NCI-H128 (cell line): ENCODE data around the gene GABRA5.
A peak's percentile ranks its signal among the peaks of the same experiment; 100 is the strongest.
"Not testable (repeated sequence)": the region's sequence is repeated elsewhere in the genome, so short reads cannot be mapped to it uniquely, and the experiment has no call there.

Source experiments
- DNase-seq: peaks from one replicate; lab custom pipeline; 2025; ENCODE audit not compliant: unreplicated experiment; lab: John Stamatoyannopoulos, UW

The GABRA5 gene

DNA sequence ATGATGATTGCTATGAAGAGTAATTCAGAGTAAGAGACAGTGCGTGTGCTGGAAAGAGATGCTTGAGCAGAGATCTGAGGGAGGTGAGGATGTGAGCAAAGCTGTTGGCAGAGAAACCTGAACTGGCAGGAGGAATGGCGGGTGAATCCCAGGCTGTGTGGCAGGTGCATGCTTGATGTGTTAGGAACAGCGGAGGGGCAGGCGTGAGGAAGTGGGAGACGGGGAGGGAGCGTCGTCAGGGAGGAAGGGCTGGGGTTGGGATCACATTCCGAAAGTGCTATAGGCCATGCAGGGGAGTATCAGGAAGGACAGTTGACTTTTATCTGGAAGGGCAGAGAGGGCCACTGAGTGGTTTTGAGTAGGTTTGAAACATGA lies 8.6 kb downstream of the GABRA5 start:
- no peak for DNase-seq

DNA sequence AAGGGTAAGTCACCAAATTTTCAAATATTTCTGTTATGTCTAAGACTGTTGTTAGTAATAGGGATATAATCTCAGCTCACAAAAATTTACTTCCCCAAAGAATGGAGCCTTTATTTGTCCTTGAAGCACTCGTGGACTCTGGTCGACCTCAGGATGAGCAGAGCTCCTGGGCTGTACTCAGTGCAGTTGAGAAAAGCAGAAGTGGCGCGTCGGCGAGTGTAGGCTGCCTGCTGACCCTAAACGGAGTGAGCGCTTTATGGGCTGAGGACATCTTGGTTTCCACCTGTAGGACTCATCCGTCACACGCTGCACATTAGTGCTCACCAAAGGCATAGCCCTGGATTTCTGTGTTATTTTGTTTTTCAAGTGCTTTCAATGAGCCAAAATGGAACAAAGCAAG lies 11.0 kb downstream of the GABRA5 start:
- DNase-seq = no peak

DNA sequence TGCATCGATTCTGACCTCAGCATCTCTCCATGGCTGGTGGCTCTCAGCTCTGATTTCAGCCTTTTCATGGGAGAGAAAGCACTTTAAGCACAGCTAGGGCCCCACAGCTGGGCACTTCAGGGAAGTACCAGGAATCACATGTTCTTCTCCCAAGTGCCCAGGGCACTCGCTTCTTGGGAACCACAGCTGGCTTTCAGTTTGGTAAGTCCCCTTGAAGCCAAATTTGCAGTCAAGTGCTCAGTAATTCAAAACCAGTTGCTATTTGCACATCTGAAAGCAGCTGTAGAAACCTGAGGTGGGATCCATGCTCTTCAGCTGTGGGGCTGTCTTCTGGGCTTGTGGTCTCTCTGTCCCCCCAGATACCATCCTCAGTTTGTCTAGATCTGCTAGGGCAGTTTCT lies 12.8 kb downstream of the GABRA5 start:
- no peak for DNase-seq

DNA sequence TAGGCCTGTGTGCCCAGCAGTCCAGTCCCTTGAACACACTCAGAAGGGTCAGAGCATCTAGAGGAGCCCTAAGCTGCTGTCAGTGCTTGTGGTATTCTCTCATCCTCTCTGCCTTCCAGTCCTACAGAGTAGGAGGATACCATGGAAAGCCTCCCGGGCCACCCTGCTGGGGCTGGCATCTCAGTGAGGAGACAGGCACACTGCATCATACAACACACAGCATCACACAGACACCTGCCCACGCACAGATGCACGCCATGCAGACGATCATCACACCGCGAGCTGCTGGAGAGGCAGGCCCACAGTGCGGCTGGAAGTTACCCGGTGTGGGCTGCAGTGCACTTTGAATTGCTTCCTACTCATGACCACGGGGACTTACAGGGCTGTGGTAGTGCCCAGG lies 15.2 kb downstream of the GABRA5 start:
- no peak for DNase-seq

DNA sequence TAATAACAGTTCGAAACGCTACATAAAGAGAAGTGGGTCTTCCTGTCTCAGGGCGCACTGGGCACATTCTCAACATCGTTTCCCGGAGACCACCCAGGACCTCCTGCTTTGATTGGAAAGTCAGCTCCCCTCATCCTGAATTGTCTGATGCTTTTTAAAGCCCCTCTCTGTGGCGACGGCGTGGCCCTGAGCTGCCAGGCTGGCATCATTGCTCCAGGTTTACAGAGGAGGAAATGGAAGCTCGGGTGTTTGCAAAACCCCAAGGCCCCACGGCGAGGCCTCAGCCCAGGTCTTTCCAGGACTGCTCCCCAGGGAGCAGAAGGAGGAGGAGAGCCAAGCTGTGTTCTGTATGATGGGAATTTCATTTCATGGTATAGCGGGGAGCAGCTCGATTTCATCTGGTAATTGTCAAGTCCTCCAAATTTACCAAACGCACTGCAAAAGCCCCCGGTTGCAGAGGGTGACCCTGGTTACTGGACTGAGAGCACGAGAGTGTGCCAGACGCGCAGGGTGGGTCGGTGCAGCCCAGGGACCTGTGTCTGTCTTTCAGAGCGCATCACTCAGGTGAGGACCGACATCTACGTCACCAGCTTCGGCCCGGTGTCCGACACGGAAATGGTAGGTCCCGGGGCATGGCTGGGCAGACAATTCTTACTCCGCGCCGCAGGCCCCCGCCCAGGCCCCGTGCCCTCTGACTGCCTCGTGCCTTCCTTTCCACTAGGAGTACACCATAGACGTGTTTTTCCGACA lies 15.9 kb downstream of the GABRA5 start:
- no peak for DNase-seq

DNA sequence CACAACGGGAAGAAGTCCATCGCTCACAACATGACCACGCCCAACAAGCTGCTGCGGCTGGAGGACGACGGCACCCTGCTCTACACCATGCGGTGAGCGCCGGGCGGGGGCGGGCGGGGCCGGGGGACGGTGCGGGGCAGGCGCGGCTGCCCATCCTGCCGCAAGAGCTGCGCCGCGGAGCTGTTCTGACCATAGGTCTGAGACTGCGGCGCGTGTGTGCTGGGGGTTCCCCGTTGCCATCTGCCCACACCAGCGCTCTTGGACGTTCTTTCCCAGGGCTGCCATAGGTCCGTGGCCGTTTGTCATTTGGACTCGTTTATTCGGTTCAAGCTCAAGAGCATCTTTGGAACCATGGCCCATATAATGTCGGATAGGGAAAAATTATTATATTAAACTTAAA lies 16.6 kb downstream of the GABRA5 start:
- DNase-seq = no peak

DNA sequence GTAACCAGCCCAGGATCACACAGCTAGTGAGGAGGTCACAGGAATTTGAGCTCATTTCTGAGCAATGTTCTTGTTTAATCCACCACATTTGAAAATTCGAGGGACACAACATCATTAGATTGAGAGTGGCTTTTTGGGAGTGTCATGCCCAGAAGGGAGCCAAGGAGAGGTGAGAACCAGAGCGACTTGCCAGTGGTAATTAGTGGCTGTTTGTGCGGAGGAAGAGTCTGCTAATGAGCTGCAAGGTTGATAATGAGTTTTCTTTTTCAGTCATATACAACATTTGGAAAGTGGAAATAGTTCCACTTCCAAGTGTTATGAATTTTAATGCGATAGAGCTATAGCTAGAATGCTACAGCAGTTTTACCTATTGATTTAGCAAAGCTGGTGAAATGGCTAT lies 19.7 kb downstream of the GABRA5 start:
- no peak for DNase-seq

DNA sequence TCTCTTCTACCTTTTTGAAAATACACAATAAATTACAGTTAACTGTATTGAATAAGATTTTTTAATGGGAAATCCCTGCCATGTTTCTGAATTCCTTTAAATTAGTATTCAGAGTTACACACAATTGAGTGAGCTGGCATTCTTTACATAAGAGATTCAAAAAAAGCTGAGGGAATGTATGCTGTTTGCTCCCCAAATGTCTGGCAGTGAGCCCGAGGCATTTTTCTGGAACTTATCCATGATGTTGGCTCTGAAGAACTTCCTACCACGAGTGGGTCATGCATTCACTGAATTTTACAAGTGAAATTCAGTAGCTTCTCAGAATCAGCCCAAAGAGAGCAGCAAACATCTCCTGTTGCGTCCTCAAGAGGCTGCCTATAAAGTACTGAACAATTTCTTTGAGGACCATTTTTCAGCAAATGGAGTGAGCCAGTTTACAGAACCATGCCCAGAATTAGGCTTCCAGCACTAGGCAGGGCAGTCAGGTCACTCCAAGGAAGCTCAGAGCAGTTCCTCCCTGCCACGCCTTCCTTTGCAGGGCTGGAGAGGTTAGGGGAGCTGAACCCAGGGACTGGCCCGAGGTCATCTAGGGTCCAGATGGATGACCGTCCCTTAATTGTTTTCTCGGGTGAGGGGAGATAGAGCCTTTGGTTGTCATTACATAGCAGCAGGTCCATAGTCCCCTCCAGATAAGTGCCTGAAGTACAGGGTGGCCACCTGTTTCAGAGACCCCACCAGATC lies 21.2 kb downstream of the GABRA5 start:
- DNase-seq = no peak

DNA sequence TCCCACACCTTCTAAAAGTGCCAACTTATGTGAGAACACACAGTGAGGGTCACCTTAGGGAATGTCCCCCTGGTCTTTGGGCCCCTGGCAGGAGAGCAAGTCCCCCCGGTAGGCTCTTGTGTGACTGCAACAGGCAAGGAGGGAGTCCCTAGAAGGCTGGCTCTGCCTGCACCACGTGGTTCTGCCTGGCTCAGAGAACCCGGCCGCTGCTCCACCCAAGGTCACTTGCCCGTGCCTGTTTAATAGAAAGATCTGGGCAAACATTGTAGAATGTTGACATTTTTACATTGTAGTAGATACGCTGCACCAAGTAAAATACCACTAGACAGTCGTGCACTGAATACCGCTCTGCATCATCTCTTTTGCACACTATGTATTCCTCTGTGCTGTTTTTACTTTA lies 21.9 kb downstream of the GABRA5 start:
- no peak for DNase-seq

DNA sequence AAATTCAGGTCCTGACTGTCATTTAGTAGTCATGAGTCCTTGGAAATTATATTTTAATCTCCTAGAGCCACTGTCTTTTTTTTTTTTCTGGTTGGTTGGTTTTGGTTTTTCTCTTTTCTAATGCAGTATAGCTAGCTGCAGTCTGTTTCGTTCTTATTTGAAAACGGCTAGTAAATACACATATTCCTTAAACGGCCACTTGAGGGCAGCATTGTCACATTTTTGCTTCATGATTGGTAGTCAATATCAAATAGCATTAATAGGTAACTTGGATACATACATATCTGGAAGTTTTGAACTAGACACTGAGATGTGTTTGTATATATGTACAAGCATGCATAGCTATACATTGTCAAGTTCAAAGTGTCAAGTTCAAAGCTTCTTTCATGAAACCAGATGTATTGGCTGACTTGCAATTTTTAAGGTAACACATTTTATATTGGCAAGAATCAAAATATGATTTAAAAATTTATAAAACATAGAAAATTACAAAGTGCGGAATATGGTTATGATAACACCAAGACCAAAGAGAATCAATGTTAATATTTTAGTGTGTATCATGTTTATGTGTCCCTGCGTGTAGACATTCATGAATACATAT lies 22.5 kb downstream of the GABRA5 start:
- peak; percentile 7 for DNase-seq

DNA sequence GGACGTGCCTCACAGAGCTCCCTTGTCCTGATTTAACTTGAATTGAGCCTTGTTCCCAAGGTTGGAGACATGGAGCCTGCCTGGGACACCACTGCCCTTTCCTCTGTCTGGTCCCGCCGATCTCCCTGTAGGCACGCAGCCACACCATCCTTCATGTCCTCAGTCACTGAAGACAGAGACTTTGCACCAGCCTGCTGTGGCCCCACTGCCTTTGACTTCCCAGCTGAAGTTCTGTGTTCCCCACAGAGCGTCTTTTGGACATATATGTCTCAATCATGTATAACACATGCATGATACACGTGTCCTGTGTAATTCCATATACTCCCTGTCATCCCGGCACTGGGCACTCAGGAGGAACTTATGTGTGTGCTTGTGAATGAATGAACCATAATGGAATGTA lies 23.6 kb downstream of the GABRA5 start:
- DNase-seq = no peak

DNA sequence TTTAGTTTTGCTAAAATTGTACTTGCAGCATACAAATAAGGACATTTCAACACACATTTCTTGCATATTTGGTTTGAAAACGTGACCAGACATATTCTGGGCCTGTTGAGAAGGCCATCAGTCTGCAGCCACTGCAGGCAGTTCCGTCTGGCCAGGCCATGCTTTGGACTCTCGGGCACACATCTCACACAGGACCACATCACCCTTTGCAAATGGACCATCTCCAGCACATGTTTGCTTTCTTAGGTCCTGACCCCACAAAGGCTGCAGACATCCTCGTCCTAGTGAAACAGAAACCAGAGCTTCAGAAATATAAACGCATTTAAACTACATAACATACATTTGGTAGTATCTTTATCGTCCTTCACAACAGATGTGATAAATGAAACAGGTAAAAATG lies 24.1 kb downstream of the GABRA5 start:
- DNase-seq = no peak

DNA sequence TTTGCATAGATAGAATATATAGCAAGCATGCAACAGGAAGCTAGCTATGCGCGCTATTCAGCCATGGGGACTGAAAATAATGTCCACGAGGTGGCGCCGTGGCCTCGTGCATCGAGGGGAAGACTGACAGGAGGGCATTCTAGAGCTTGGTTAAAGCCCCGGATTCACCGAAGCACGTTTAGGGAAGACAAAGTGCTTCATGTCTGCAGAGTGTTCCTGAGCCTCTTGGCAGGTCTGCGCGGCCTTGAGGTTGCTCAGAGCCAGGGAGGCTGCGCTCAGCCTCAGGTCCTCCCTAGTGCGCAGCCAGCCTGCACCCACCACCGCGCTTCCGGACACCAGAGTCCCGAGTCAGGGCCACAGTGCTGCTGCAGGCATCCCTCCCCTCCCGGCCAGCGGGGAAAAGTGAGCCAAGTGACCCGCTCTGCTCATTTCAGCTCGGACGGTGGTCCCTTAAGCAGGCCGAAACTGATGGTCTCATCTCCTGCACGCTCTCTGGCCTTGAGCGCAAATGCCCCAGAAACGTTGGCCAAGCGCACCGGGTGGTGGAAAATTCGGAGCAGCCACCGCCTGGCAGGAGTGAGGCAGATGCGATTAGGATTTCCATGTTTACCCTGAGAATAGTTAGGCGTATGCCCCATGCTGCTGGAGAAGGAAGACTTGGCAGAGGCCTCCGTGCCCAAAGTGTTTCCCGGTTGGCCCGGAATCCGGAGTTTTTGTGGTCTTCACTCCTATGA lies 24.8 kb downstream of the GABRA5 start:
- DNase-seq = peak; percentile 58

DNA sequence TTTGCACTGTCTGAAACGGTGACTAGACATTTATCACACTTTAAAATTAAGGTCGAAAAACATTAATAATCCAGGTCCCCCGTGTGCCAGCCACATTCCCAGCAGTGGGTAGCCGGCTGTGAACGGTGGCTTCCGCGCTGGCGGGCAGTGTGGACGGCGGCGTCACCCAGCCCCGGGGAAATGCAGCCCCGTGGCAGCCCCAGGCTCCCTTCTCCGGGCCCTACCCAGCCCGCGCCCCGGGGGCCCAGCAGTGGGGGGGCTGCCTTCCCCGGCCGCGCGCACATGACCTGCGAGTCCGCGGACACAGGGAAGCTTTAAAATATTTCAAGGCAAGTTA lies 25.3 kb downstream of the GABRA5 start:
- DNase-seq = no peak

DNA sequence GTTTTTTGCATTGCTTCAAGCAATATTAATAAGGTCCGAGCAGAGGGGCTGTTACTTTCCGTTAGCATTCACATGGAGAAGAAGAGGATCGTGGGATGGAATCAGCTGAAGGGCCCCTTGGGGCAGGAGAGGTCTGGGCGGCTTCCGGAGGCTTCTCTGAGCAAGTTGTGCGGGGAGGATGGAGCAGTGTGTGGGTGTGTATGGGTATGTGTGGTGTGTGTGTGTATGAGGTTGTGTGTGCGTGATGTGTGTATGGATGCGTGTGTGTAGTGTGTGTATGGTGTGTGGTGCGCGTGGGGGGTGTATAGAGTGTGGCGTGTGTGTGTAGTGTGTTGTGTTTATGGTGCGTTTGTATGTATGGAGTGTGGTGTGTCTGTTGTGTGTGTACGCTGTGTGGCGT lies 25.8 kb downstream of the GABRA5 start:
- DNase-seq = no peak

DNA sequence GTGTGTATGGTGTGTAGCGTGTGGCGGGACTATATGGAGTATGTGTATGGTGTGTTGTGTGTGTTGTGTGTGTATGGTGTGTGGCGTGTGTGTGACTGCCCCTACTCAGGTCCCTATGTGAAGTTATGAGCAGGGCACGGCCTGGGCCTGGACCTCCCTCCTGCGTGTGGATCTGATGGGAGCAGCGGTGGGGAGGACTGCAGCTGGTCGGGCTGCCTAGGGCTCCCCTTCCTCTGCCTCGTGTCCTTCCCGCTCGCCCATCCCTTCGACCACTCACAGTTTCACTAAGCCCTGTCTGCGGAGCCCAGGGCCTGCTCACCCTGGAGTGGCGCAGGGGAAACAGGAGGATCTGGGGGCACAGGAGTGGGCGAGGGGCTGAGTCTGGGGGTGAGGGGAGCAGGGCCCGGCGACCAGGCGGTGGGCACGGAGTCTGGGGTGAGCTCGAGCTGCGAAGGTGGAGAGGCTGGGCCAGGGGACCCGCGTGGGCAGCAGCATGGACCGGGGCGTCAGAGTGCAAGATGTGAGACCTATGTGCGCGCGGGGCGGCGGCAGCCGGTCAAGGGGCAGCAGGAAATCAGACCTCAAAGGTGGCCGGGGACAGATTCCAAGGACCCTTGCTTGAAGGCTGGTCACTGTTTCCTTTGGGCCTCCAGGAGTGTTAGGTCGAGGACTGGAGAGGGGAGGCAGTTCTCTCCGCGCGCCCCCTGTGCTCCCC lies 26.6 kb downstream of the GABRA5 start:
- DNase-seq = no peak

DNA sequence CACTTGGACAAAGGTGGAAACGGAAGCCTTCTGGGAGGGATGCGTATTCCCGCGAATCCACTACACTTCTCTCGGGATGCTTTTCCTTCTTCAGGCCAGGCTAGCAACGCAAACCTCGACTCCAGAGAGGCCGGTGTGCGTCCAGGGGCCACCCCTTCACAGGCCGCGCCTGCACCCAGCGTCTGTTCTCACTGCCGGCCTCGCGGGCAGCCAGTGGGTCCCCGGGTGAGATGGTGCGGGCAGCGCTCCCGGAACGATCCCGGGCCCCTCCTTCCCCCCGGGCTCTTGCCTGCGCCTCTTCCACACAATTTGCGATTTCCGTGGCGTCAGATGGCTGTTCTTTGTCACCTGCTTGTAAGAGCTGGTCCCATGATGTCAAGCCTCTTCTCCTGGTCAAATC lies 27.3 kb downstream of the GABRA5 start:
- no peak for DNase-seq

DNA sequence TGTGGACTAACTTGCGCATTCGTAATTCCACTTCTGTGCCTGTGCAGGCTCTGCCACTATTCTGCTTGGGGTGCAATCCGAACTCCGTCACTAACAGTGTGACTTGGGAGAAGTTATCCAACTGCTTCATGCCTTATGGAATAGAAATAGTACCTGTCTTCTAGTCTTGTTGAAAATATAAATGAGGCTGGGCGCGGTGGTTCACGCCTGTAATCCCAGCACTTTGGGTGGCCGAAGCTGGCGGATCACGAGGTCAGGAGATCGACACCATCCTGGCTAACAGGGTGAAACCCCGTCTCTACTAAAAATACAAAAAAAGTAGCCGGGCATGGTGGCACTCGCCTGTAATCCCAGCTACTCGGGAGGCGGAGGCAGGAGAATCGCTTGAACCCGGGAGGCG lies 28.5 kb downstream of the GABRA5 start:
- not testable (repeated sequence) for DNase-seq

DNA sequence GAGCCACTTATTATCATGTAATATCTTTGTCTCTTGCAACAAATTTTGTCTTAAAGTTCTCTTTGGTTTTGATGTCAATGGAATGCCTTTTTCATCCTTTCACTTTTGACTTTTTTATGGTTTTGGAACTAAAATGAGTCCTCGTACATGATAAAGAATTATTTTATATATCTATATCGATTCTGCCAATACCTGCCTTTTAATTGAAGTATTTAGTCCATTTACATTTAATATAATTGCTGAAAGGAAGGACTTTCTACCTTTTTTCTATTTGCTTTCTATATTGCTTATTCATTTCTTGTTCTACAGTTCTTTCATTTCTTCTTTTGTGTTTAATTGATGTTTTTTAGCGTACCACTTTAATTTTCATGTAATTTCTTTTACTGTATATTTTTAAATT lies 32.8 kb downstream of the GABRA5 start:
- DNase-seq = no peak

DNA sequence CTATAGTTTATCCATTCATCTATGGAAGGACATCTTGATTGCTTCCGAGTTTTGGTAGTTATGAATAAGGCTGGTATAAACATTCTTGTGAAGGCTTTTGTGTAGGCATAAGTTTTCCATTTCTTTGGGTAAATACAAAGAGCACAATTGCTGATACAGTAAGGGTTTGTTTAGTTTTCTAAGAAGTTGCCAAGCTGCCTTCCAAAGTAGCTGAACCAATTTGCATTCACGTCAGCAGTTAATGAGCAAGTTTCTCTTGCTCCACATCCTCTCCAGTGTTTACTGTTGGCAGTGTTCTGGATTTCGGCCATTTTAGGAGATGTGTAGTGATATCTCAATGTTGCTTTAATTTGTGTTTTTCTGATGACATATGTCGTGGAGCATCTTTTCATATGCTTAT lies 34.2 kb downstream of the GABRA5 start:
- DNase-seq = no peak

DNA sequence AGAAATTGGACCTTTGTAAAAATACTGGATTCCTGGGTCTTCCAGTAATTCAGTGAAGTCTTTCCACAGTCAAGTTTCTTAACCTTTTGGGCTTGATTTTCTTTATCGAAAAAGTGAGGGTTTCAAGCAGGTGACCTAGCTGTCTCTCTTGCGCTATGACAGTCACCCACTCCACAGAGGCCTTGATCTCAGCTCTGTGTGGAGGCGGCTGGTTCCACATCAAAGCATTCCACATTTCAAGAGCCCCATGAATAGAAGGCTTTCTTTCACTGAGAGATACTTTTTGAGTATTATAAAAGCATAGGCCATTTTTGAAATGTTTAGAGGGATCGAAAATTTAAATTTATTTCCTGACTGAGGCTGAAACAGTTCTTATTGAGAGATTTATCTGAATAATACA lies 43.9 kb downstream of the GABRA5 start:
- no peak for DNase-seq
